Measurements from ENCODE around the gene TDRD9. TPM values are rescaled to one million over a fixed set of nuclear protein-coding genes. Genes with fewer than 3 reads are reported as not detected.
A peak's percentile ranks its signal among the peaks of the same experiment; 100 is the strongest.

Gene TDRD9
- total and polyA plus RNA-seq, 8 donors = 0.63 to 9.1 (median 2.2) TPM

DNA sequence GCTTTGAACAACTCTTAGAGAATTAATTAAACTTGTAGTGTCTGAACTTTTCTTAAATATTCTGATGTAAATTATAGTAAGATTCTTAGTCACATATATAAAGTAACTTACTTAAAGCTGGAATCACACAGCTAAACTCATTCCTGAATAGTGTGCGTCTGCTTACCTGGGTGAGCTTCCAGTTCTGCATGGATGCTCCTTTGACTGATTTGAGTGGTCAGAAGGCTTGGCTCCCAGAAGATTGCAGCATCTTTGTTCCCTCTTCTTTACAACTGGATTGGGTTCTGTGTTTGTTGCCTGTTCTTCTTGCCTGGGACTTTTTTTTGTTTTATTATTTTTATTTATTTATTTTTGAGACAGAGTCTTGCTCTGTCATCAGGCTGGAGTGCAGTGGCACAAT, 90.8 kb downstream of the TDRD9 start:
- Histone ChIP-seq H3K27me3 (no peaks in the 10 kb centered on the region), H3K4me1 (no peaks in the 10 kb centered on the region), H3K9me3 (no peaks in the 10 kb centered on the region), H3K4me3 (no peak overlapping the region), H3K27ac (no peak overlapping the region), H3K36me3 (no peaks in the 10 kb centered on the region)
- TF ChIP-seq, protein P1, sequence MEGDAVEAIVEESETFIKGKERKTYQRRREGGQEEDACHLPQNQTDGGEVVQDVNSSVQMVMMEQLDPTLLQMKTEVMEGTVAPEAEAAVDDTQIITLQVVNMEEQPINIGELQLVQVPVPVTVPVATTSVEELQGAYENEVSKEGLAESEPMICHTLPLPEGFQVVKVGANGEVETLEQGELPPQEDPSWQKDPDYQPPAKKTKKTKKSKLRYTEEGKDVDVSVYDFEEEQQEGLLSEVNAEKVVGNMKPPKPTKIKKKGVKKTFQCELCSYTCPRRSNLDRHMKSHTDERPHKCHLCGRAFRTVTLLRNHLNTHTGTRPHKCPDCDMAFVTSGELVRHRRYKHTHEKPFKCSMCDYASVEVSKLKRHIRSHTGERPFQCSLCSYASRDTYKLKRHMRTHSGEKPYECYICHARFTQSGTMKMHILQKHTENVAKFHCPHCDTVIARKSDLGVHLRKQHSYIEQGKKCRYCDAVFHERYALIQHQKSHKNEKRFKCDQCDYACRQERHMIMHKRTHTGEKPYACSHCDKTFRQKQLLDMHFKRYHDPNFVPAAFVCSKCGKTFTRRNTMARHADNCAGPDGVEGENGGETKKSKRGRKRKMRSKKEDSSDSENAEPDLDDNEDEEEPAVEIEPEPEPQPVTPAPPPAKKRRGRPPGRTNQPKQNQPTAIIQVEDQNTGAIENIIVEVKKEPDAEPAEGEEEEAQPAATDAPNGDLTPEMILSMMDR (IDR thresholded peaks at IDR 0.05) = no peak
- DNase-seq (no peak), ATAC-seq (no peak)
- intact Hi-C loops (cut with DNase I) = no loop called here

DNA sequence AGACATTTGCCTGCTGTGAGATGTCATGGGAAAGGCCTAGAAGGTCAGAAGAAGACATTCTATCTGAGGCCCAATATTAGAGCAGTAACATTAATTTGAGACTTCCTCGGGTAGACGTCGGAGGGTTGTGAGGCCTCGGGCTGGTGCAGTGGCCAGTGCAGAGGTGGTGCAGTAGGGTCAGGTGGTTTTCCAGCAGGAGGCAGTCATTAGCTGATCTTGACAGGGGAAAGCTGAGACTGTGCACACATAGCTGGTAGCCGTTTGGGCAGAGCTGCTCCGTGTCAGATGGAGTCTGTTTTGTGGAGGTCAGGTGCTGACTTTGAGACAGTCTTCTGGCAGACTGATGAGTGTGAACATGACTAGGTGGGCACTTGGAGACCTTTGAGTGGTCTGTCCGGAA, 91.5 kb downstream of the TDRD9 start:
- Histone ChIP-seq H3K27me3 (no peaks in the 10 kb centered on the region), H3K9me3 (no peaks in the 10 kb centered on the region), H3K27ac (no peak overlapping the region), H3K4me1 (no peaks in the 10 kb centered on the region), H3K4me3 (no peak overlapping the region), H3K36me3 (no peaks in the 10 kb centered on the region)
- intact Hi-C loops (cut with DNase I) = no loop called here
- ATAC-seq (no peak), DNase-seq (no peak)
- TF ChIP-seq, protein P1 (IDR thresholded peaks at IDR 0.05) = no peak

DNA sequence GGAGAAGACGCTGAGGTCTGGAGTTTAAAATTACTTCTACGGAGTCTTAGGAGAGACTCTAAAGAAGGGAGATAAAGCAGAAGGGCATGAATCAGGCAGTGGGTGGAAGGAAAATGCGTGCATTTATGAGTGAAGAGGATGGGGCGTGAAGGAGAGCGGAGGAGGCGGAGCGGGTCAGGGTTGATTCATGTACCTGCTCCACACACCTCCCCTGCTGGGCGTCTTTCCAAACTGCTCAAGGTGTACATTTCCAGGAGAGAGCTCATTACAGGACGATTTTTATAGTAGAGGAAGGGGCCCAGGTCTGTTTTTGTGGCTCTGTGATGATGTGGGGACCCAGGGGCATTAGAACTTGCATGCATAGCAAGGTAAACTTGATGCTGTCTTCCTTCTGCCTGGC, 92.2 kb downstream of the TDRD9 start:
- no peak for ATAC-seq

DNA sequence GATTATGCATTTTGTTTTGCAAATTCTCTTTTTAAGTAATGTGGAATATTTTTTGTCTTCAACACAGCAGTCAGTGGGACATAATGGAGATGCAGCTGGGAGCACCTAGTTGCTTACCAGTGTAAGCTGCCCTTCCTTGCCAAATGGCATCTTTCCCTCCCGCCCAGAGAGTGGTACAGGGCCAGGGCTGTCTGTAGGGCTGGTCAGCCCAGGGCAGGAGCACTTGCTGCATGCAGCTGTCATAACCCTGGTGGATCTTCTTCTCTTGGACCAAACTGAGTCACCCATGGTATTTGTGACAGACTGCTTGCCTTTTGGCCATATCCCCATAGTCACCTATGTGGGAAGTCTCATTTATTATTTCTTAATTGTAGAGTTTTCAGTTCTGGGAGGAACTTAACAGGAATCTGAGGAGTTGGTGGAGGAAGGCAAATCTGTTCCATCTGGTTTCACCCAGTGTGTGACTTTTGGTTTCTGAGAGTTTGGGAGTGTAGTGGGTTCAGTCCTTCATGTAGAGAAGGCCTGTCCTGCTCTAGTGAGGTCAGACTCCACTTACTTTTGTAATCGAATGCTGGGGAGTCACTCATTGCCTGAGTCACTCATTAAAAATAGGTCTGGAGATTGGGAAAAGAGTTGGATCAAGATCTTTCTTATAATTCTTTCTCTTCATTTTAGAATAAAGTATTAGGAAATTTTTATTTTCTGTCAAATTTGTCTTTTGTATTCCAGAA, 95.2 kb downstream of the TDRD9 start:
- H3K4me1 ChIP-seq = no peaks in the 10 kb centered on the region
- intact Hi-C loops (cut with DNase I) = no loop called here
- no peaks in the 10 kb centered on the region for H3K36me3 ChIP-seq
- DNase-seq (no peak), ATAC-seq (peak; percentile 38)
- no peaks in the 10 kb centered on the region for H3K27me3 ChIP-seq
- no peak overlapping the region for H3K4me3 ChIP-seq
- no peak overlapping the region for H3K27ac ChIP-seq
- TF ChIP-seq, protein P1 (IDR thresholded peaks at IDR 0.05) = no peak
- H3K9me3 ChIP-seq = no peaks in the 10 kb centered on the region

More for the DNA sequence above, 92.2 kb downstream of the TDRD9 start:
- Histone ChIP-seq H3K27me3 (no peaks in the 10 kb centered on the region), H3K9me3 (no peaks in the 10 kb centered on the region), H3K4me3 (no peak overlapping the region), H3K27ac (no peak overlapping the region), H3K36me3 (no peaks in the 10 kb centered on the region), H3K4me1 (no peaks in the 10 kb centered on the region)
- intact Hi-C loops (cut with DNase I) = no loop called here
- TF ChIP-seq, protein P1 (IDR thresholded peaks at IDR 0.05) = no peak
- DNase-seq = no peak

DNA sequence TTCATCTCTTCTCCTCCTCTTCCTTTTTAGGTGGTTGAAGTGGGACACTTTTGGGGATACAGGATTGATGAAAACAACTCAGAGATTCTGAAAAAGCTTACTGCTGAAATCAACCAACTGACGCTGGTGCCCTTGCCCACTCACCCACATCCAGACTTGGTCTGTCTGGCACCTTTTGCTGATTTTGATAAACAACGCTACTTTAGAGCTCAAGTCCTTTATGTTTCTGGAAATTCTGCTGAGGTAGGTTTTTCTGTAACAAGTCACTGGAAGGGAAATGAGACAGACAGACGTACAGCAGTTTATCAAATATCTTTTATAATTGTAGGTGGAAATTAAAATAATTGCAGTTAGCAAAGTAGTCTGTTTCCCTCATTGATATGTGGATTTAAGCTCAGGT, 97.3 kb downstream of the TDRD9 start:
- no peaks in the 10 kb centered on the region for H3K4me1 ChIP-seq
- H3K9me3 ChIP-seq = no peaks in the 10 kb centered on the region
- H3K27me3 ChIP-seq = peaks cover 0 to 3% of the 10 kb centered on the region in 2 donors
- H3K27ac ChIP-seq = no peak overlapping the region
- ATAC-seq (no peak), DNase-seq (no peak)
- intact Hi-C loops (cut with DNase I) = no loop called here
- TF ChIP-seq, protein P1 (IDR thresholded peaks at IDR 0.05) = no peak
- no peak overlapping the region for H3K4me3 ChIP-seq
- H3K36me3 ChIP-seq = no peaks in the 10 kb centered on the region
